ENCODE results near the gene ANKRD35. TPM values are rescaled to one million over a fixed set of nuclear protein-coding genes. Genes with fewer than 3 reads are reported as not detected.

ANKRD35 gene
- total and polyA plus RNA-seq, 9 of the 15 experiments (the other 6 are each of a cell fraction or from before 2014, with no cell fraction given), result 0.07 to 0.14 (median 0.07) TPM; not detected in 5

DNA sequence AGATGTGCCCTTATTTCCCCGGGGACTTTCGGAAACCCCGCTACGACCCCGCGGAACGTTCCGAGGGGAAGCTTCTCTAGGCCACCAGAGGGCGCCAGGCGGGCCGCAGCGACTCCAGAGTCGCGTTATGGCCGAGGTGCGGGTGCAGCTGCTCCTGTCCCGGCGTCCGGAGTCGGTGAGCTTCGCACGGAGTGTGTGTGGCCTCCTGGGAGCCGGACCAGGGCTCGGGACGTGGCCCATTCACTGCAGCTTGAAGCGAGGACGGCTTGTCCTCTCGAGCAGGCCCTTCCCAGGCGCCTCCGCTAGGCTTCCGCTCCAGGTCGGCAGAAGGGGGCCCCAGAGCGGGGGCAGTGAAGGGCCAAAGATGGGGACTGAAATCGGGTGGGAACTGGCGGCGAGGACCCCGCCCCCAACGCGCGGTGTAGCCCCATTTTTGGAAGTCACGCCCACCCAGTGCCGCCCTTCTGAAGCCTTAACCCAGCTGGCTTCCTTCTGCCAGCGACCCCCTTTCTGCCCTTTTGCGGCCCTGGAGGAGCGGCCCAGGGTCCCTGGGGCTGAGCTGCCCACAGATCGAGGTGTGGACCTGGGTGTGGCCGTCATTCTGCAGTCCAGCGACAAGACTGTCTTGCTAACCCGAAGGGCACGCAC is 40.0 kb downstream of the ANKRD35 start, which contains the start of gene NUDT17 (continued):
- TF ChIP-seq, protein P1, sequence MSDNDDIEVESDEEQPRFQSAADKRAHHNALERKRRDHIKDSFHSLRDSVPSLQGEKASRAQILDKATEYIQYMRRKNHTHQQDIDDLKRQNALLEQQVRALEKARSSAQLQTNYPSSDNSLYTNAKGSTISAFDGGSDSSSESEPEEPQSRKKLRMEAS (CRISPR knock-in tag; IDR thresholded peaks at IDR 0.05), result peak; percentile 38; the same call in 1 of the 2 replicates
- no peak for TF ChIP-seq CBX2 (IDR thresholded peaks at IDR 0.05; ENCODE audit: insufficient read depth, low read length, poor library complexity, severe bottlenecking)
- no peak for TF ChIP-seq ELK1 (CRISPR knock-in tag; IDR thresholded peaks at IDR 0.05)
- TF ChIP-seq PHB2 (IDR thresholded peaks at IDR 0.05; ENCODE audit: low read depth), result no peak
- no peak for TF ChIP-seq ZNF347 (CRISPR knock-in tag; IDR thresholded peaks at IDR 0.05; ENCODE audit: low read depth)
- no peak for TF ChIP-seq MXI1 (IDR thresholded peaks at IDR 0.05; ENCODE audit: low read depth, low read length)
- 0 out of 2 replicates have a peak, but pooled peaks have one; percentile 14 for TF ChIP-seq CREM (IDR thresholded peaks at IDR 0.05; ENCODE audit: low read depth)
- no peak for TF ChIP-seq TFAM (CRISPR knock-in tag; conservative IDR thresholded peaks at IDR 0.05)
- TF ChIP-seq CREB3L1 (IDR thresholded peaks at IDR 0.05; ENCODE audit: borderline replicate concordance, low read depth), result no peak
- TF ChIP-seq ZNF146 (CRISPR knock-in tag; IDR thresholded peaks at IDR 0.05; ENCODE audit: unreplicated experiment), result no peak
- peak; percentile 71 to 77 for TF ChIP-seq RAD21 (CRISPR knock-in tag; conservative IDR thresholded peaks at IDR 0.05 in 1 of 2, IDR thresholded peaks at IDR 0.05 in 1 of 2)
- no peak for TF ChIP-seq MTA2 (IDR thresholded peaks at IDR 0.05; ENCODE audit: low read depth)
- no peak for TF ChIP-seq NFXL1 (CRISPR knock-in tag; IDR thresholded peaks at IDR 0.05)
